HEK293 (cell line): Measurements from ENCODE around the gene SH3PXD2B.

Experiments used
- CTCF ChIA-PET: fragments of 350-600 bp; formaldehyde crosslinking; extraction: SDS; loops from one replicate; lab custom pipeline; 2021; ENCODE audit warnings: antibody characterized with exemption; lab: Yijun Ruan, JAX
- POLR2A ChIA-PET: fragments of 300-600 bp; formaldehyde crosslinking; extraction: SDS; loops from one replicate; lab custom pipeline; 2020; ENCODE audit warnings: antibody characterized with exemption, inconsistent platforms; lab: Yijun Ruan, JAX
- H3K27ac ChIP-seq: fragments of 200-500 bp; sonication (Bioruptor generic); 2 replicates; pipeline ENCODE4 v1.5.1; 2014; ENCODE audit warnings: low read depth, low read length, control low read depth, inconsistent platforms; ENCODE audit errors: extremely low read depth
- H3K36me3 ChIP-seq, 2 experiments: fragments of 200-500 bp in 1 of 2; sonication (Bioruptor generic) in 1 of 2; 1 replicate in 1 of 2; 2 replicates in 1 of 2; pipeline ENCODE4 v1.5.1; 2014 to 2017; ENCODE audit warnings: inconsistent platforms in 2 of 2, low read length in 2 of 2; ENCODE audit not compliant: control insufficient read depth in 2 of 2, insufficient read depth in 1 of 2
- H3K4me1 ChIP-seq: fragments of 200-500 bp; sonication (Bioruptor generic); 2 replicates; pipeline ENCODE4 v1.5.1; 2014; ENCODE audit warnings: mild to moderate bottlenecking, low read length, inconsistent platforms; ENCODE audit not compliant: control insufficient read depth, insufficient read depth
- H3K4me3 ChIP-seq: 2 replicates; pipeline ENCODE4 v1.5.1; 2011; ENCODE audit warnings: low read depth, mild to moderate bottlenecking, control low read depth, low read length, moderate library complexity
- H3K9me3 ChIP-seq: fragments of 200-500 bp; sonication (Bioruptor generic); 2 replicates; pipeline ENCODE4 v1.5.1; 2014; ENCODE audit warnings: low read depth, low read length, inconsistent platforms; ENCODE audit not compliant: control insufficient read depth, insufficient read depth
- BCL11A ChIP-seq: fragments of 450-650 bp; formaldehyde crosslinking; IDR thresholded peaks from 2 replicates; pipeline ENCODE4 v1.5.1; 2016; ENCODE audit warnings: low read depth, missing biosample characterization, missing genetic modification characterization
- MYNN ChIP-seq: fragments of 450-650 bp; formaldehyde crosslinking; IDR thresholded peaks from 2 replicates; pipeline ENCODE4 v1.5.1; 2016; ENCODE audit warnings: missing biosample characterization, missing genetic modification characterization, borderline replicate concordance
- SETDB1 ChIP-seq: IDR thresholded peaks from one replicate; pipeline ENCODE4 v1.6.1; 2017; ENCODE audit warnings: mild to moderate bottlenecking, low read length, moderate library complexity, mixed read lengths; ENCODE audit not compliant: insufficient read length
- SP7 ChIP-seq: fragments of 450-650 bp; formaldehyde crosslinking; IDR thresholded peaks from 2 replicates; pipeline ENCODE4 v1.5.1; 2016; ENCODE audit warnings: missing biosample characterization, missing genetic modification characterization
- WT1 ChIP-seq: fragments of 450-650 bp; formaldehyde crosslinking; IDR thresholded peaks from 2 replicates; pipeline ENCODE4 v1.5.1; 2016; ENCODE audit warnings: missing biosample characterization, missing genetic modification characterization
- ZEB2 ChIP-seq: fragments of 450-650 bp; formaldehyde crosslinking; IDR thresholded peaks from 2 replicates; pipeline ENCODE4 v1.5.1; 2016; ENCODE audit warnings: missing biosample characterization, missing genetic modification characterization
- ZFHX2 ChIP-seq: fragments of 450-650 bp; formaldehyde crosslinking; conservative IDR thresholded peaks from 2 replicates; pipeline ENCODE4 v1.5.1; 2016; ENCODE audit warnings: missing biosample characterization, missing genetic modification characterization
- ZNF138 ChIP-seq: fragments of 450-650 bp; formaldehyde crosslinking; IDR thresholded peaks from 2 replicates; pipeline ENCODE4 v1.5.1; 2016; ENCODE audit warnings: missing biosample characterization, missing genetic modification characterization, borderline replicate concordance
- ZNF140 ChIP-seq: fragments of 450-650 bp; formaldehyde crosslinking; IDR thresholded peaks from 2 replicates; pipeline ENCODE4 v1.5.1; 2016; ENCODE audit warnings: missing biosample characterization, missing genetic modification characterization
- ZNF16 ChIP-seq: fragments of 450-650 bp; formaldehyde crosslinking; IDR thresholded peaks from 2 replicates; pipeline ENCODE4 v1.5.1; 2016; ENCODE audit warnings: low read depth, missing biosample characterization, missing genetic modification characterization
- ZNF175 ChIP-seq: fragments of 450-650 bp; formaldehyde crosslinking; IDR thresholded peaks from 2 replicates; pipeline ENCODE4 v1.5.1; 2016; ENCODE audit warnings: missing biosample characterization, missing genetic modification characterization
- ZNF184 ChIP-seq: fragments of 450-650 bp; IDR thresholded peaks from 2 replicates; pipeline ENCODE4 v1.5.1; 2018; ENCODE audit warnings: missing biosample characterization, mild to moderate bottlenecking, missing genetic modification characterization
- ZNF292 ChIP-seq: fragments of 450-650 bp; formaldehyde crosslinking; IDR thresholded peaks from 2 replicates; pipeline ENCODE4 v1.5.1; 2016; ENCODE audit warnings: low read depth, missing biosample characterization, missing genetic modification characterization, borderline replicate concordance
- ZNF350 ChIP-seq: fragments of 450-650 bp; formaldehyde crosslinking; IDR thresholded peaks from 2 replicates; pipeline ENCODE4 v1.5.0; 2017; ENCODE audit warnings: missing biosample characterization, mild to moderate bottlenecking, missing genetic modification characterization
- ZNF514 ChIP-seq: fragments of 450-650 bp; formaldehyde crosslinking; IDR thresholded peaks from 2 replicates; pipeline ENCODE4 v1.5.1; 2016; ENCODE audit warnings: missing biosample characterization, missing genetic modification characterization
- ZNF624 ChIP-seq: fragments of 450-650 bp; formaldehyde crosslinking; IDR thresholded peaks from 2 replicates; pipeline ENCODE4 v1.5.1; 2017; ENCODE audit warnings: missing biosample characterization, missing genetic modification characterization
- ZNF768 ChIP-seq: fragments of 450-650 bp; formaldehyde crosslinking; IDR thresholded peaks from 2 replicates; pipeline ENCODE4 v1.5.1; 2018; ENCODE audit warnings: missing biosample characterization, mild to moderate bottlenecking, missing genetic modification characterization
- TF ChIP-seq, protein P1 (sequence below): fragments of 450-650 bp; formaldehyde crosslinking; IDR thresholded peaks from 2 replicates; pipeline ENCODE4 v1.5.1; 2017; ENCODE audit warnings: missing biosample characterization, missing genetic modification characterization
- TF ChIP-seq, protein P2 (sequence below): fragments of 450-650 bp; formaldehyde crosslinking; IDR thresholded peaks from 2 replicates; pipeline ENCODE4 v1.5.1; 2017; ENCODE audit warnings: missing biosample characterization, mild to moderate bottlenecking, missing genetic modification characterization, moderate library complexity
- TF ChIP-seq, protein P3 (sequence below): fragments of 450-650 bp; formaldehyde crosslinking; conservative IDR thresholded peaks from 2 replicates; pipeline ENCODE4 v1.5.1; 2016; ENCODE audit warnings: low read depth, missing biosample characterization, missing genetic modification characterization
- TF ChIP-seq, protein P4 (sequence below): fragments of 450-650 bp; formaldehyde crosslinking; IDR thresholded peaks from 2 replicates; pipeline ENCODE4 v1.5.1; 2016; ENCODE audit warnings: missing biosample characterization, missing genetic modification characterization

SH3PXD2B gene

DNA sequence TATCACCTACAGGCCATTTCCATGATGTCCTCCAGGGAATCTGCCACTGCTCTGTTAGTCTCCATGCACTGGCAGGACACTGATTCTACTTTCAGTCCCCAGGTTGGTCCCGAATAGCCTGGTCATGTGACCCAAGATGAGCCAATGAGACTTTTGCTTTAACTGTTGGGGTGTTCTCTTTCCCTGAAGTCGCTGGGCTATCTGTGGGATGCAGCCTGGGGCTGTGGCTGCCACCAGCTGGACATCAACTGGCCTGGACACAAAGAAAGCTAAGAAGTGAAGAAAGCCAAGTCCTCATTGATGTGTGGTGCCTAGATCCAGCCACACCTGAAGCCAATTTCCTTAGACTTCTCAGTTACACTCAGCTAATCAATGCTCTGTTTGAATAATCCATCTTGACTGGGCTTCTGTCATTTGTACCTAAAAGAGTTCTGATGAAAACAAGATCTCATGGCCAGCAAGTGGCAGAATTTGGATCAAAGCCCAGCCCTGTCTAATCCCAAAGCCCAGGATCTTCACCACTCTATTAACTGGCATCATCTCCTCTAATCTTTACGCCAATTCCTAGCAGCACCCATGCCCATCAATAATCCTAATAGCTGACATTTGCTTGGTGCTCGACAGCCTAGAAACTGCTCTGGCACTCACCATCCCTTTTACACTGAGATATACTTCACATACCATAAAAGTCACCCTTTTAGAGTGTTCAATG, 37.0 kb downstream of the SH3PXD2B start:
- Histone ChIP-seq H3K4me3 (no peak overlapping the region), H3K27ac (no peak overlapping the region), H3K9me3 (no peaks in the 10 kb centered on the region), H3K36me3 (peaks cover 0 to 9% of the 10 kb centered on the region in 2 experiments; a peak in 1 of 3 replicates), H3K4me1 (0 out of 2 replicates have a peak, but pooled peaks cover 3% of the 10 kb centered on the region)
- TF ChIP-seq ZNF184 (tag by site-specific recombination) (no peak), ZFHX2 (tag by site-specific recombination) (no peak), ZNF768 (tag by site-specific recombination) (no peak), ZEB2 (tag by site-specific recombination) (no peak), ZNF292 (no peak), ZNF175 (no peak), ZNF138 (tag by site-specific recombination) (no peak), BCL11A (tag by site-specific recombination) (no peak), WT1 (tag by site-specific recombination) (no peak), MYNN (tag by site-specific recombination) (no peak), ZNF624 (no peak)
- TF ChIP-seq, protein P1, sequence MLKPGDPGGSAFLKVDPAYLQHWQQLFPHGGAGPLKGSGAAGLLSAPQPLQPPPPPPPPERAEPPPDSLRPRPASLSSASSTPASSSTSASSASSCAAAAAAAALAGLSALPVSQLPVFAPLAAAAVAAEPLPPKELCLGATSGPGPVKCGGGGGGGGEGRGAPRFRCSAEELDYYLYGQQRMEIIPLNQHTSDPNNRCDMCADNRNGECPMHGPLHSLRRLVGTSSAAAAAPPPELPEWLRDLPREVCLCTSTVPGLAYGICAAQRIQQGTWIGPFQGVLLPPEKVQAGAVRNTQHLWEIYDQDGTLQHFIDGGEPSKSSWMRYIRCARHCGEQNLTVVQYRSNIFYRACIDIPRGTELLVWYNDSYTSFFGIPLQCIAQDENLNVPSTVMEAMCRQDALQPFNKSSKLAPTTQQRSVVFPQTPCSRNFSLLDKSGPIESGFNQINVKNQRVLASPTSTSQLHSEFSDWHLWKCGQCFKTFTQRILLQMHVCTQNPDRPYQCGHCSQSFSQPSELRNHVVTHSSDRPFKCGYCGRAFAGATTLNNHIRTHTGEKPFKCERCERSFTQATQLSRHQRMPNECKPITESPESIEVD: no peak
- TF ChIP-seq, protein P2, sequence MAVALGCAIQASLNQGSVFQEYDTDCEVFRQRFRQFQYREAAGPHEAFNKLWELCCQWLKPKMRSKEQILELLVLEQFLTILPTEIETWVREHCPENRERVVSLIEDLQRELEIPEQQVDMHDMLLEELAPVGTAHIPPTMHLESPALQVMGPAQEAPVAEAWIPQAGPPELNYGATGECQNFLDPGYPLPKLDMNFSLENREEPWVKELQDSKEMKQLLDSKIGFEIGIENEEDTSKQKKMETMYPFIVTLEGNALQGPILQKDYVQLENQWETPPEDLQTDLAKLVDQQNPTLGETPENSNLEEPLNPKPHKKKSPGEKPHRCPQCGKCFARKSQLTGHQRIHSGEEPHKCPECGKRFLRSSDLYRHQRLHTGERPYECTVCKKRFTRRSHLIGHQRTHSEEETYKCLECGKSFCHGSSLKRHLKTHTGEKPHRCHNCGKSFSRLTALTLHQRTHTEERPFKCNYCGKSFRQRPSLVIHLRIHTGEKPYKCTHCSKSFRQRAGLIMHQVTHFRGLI (tag by site-specific recombination): no peak
- TF ChIP-seq, protein P3, sequence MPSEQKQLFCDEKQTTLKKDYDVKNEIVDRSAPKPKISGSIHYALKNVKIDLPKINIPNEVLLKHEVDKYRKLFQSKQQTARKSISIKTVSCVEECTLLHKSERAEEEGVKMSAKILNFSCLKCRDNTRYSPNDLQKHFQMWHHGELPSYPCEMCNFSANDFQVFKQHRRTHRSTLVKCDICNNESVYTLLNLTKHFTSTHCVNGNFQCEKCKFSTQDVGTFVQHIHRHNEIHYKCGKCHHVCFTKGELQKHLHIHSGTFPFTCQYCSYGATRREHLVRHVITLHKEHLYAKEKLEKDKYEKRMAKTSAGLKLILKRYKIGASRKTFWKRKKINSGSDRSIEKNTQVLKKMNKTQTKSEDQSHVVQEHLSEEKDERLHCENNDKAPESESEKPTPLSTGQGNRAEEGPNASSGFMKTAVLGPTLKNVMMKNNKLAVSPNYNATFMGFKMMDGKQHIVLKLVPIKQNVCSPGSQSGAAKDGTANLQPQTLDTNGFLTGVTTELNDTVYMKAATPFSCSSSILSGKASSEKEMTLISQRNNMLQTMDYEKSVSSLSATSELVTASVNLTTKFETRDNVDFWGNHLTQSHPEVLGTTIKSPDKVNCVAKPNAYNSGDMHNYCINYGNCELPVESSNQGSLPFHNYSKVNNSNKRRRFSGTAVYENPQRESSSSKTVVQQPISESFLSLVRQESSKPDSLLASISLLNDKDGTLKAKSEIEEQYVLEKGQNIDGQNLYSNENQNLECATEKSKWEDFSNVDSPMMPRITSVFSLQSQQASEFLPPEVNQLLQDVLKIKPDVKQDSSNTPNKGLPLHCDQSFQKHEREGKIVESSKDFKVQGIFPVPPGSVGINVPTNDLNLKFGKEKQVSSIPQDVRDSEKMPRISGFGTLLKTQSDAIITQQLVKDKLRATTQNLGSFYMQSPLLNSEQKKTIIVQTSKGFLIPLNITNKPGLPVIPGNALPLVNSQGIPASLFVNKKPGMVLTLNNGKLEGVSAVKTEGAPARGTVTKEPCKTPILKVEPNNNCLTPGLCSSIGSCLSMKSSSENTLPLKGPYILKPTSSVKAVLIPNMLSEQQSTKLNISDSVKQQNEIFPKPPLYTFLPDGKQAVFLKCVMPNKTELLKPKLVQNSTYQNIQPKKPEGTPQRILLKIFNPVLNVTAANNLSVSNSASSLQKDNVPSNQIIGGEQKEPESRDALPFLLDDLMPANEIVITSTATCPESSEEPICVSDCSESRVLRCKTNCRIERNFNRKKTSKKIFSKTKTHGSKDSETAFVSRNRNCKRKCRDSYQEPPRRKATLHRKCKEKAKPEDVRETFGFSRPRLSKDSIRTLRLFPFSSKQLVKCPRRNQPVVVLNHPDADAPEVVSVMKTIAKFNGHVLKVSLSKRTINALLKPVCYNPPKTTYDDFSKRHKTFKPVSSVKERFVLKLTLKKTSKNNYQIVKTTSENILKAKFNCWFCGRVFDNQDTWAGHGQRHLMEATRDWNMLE (tag by site-specific recombination): no peak
- ChIA-PET CTCF (no interaction called here), POLR2A (no interaction called here)

DNA sequence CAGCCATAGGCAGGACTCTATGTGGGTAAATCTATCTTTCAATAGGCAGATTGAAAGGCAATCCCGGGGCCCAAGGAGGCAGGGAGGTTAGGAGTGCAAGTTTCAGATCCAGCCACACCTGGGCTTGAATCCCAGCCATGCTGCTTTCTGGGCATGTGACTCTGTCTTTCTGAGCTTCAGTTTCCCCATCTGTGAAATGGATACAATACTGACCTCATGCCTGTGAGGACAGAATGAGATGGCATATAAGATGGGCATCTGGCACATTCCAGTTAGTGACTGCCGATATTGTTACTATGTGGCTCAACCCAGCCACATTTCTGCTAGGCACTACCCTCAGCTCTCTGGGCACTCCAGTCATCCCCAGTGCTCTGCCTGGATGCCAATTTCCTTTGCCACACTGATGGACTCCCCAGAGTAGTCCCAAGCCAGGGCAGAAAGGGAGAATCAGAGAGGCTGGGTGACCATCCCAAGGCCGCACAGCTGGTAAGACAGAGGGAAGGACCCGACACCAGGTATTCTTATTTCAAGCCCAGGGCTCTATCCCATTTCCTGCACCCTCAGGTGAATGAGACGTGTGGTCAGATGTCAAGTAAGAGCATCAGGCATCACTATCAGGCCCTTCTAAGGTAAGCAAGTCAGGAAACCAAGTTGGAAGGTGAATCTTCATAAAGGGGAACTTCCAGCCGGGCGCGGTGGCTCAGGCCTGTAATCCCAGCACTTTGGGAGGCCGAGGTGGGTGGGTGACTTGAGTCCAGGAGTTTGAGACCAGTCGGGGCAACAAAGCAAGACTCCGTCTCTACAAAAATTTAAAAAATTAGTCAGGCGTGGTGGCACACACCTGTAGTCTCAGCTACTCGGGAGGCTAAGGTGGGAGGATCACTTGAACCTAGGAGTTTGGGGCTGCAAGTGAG, 38.7 kb downstream of the SH3PXD2B start:
- ChIA-PET CTCF (interaction anchor here (0.6 to 1.3 kb wide), 4 partner anchors 9 to 194 kb away, joined by 3 to 5 read pairs (median 4); no protein-coding TSS in a partner anchor), POLR2A (interaction anchor here (0.6 kb wide), 1 partner anchor 218 kb away, joined by 7 read pairs; no protein-coding TSS in a partner anchor)
- Histone ChIP-seq H3K36me3 (no peaks in the 10 kb centered on the region), H3K4me1 (0 out of 2 replicates have a peak, but pooled peaks cover 3% of the 10 kb centered on the region), H3K4me3 (no peak overlapping the region), H3K9me3 (no peaks in the 10 kb centered on the region), H3K27ac (no peak overlapping the region)
- no peak for TF ChIP-seq ZNF140 (tag by site-specific recombination)
- no peak for TF ChIP-seq SETDB1
- TF ChIP-seq SP7: no peak
- TF ChIP-seq, protein P4, sequence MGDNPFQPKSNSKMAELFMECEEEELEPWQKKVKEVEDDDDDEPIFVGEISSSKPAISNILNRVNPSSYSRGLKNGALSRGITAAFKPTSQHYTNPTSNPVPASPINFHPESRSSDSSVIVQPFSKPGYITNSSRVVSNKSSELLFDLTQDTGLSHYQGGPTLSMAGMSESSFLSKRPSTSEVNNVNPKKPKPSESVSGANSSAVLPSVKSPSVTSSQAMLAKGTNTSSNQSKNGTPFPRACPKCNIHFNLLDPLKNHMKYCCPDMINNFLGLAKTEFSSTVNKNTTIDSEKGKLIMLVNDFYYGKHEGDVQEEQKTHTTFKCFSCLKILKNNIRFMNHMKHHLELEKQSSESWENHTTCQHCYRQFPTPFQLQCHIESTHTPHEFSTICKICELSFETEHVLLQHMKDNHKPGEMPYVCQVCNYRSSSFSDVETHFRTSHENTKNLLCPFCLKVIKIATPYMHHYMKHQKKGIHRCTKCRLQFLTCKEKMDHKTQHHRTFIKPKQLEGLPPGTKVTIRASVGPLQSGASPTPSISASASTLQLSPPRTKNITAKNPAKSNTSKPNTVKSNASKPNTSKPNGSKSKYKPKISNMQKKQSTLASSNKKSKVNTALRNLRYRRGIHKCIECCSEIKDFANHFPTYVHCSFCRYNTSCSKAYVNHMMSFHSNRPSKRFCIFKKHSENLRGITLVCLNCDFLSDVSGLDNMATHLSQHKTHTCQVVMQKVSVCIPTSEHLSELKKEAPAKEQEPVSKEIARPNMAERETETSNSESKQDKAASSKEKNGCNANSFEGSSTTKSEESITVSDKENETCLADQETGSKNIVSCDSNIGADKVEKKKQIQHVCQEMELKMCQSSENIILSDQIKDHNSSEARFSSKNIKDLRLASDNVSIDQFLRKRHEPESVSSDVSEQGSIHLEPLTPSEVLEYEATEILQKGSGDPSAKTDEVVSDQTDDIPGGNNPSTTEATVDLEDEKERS (tag by site-specific recombination): no peak
- TF ChIP-seq ZNF350 (tag by site-specific recombination): no peak
- TF ChIP-seq ZNF514 (tag by site-specific recombination): no peak
- no peak for TF ChIP-seq ZNF16 (tag by site-specific recombination)
